Activated naive CD8-positive, alpha-beta T cell treated with anti-CD3 and anti-CD28 coated beads for 36 hours (primary cell): Measurements from ENCODE around the gene ZNF747. TPM values are rescaled to one million over a fixed set of nuclear protein-coding genes. Genes with fewer than 3 reads are reported as not detected.

Experiments used
- DNase-seq: peaks from one replicate; pipeline ENCODE4 v3.0.0; 2021
- H3K27ac Mint-ChIP-seq: one replicate; pipeline ENCODE4 v1.8.0; 2022; ENCODE audit warnings: mild to moderate bottlenecking, moderate library complexity, mixed read lengths
- H3K27me3 Mint-ChIP-seq: one replicate; pipeline ENCODE4 v1.8.0; 2022; ENCODE audit warnings: mild to moderate bottlenecking, mixed read lengths
- H3K36me3 Mint-ChIP-seq: one replicate; pipeline ENCODE4 v1.8.0; 2021; ENCODE audit warnings: mild to moderate bottlenecking, mixed read lengths
- H3K4me1 Mint-ChIP-seq: one replicate; pipeline ENCODE4 v1.8.0; 2021; ENCODE audit warnings: mixed read lengths
- H3K4me3 Mint-ChIP-seq: one replicate; pipeline ENCODE4 v1.8.0; 2022; ENCODE audit warnings: mild to moderate bottlenecking, moderate library complexity, mixed read lengths
- H3K9me3 Mint-ChIP-seq: one replicate; pipeline ENCODE4 v1.8.0; 2022; ENCODE audit warnings: mixed read lengths
- total RNA-seq, 2 experiments: library from RNA; stranded (reverse); gene quantifications; one replicate each; pipeline ENCODE4 v1.2.3, GENCODE V29; 2021

The ZNF747 gene
- total RNA-seq, 2 experiments from 2014 or later = 10.9 to 11.2 TPM

- no peak overlapping the region for H3K4me3 Mint-ChIP-seq
- H3K4me1 Mint-ChIP-seq = peaks cover 12% of the 10 kb centered on the region
- H3K27me3 Mint-ChIP-seq = no peaks in the 10 kb centered on the region
- peak overlapping the region; percentile 35 for H3K27ac Mint-ChIP-seq
- no peak for DNase-seq
- no peaks in the 10 kb centered on the region for H3K9me3 Mint-ChIP-seq
- peaks cover 40% of the 10 kb centered on the region for H3K36me3 Mint-ChIP-seq
These were observed 13.2 kb downstream of the ZNF747 start for GRCh38 chr16:30521476-30521872.

DNA sequence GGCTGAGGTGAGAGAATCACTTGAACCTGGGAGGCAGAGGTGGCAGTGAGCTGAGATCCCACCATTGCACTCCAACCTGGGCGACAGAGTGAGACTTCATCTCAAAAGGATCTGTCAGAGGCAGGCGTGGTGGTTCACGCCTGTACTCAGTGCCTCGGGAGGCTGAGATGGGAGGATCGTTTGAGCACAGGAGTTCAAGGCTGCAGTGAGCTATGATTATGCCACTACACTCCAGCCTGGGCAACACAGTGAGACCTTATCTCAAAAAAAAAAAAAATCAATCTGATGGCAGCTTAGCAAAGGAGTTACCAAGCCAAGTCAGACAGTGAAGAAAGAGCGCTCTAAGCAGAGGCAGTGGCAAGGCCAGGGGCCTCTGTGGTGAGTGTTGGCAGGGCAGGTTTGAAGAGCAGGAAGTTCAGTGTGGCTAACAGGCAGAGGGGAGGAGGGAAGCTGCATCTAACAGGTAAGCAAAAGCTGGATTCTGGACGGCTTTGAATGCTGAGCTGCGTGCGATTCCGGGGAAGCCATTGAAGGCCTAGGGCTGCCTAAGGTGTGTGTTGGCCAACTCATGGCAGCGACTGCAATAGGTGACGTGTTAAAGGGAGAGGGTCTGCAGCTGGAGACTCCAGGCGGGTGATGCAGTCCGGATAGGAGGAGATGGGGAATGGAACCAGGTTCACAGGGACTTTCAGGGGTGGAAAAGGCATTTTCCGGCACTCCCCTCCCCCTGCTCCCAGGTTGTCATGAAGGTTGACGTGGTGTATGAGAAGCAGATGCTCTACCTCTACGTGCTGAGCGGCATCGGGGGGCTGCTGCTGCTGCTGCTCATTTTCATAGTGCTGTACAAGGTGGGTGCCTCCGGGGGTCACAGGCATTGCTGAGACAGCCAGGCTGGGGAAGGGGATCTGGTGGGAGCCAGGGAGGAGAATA lies 15.3 kb downstream of the ZNF747 start:
- H3K4me1 Mint-ChIP-seq = peaks cover 9% of the 10 kb centered on the region
- H3K4me3 Mint-ChIP-seq = no peak overlapping the region
- no peaks in the 10 kb centered on the region for H3K9me3 Mint-ChIP-seq
- no peak for DNase-seq
- H3K36me3 Mint-ChIP-seq = peaks cover 54% of the 10 kb centered on the region
- H3K27ac Mint-ChIP-seq = peak overlapping the region; percentile 76
- no peaks in the 10 kb centered on the region for H3K27me3 Mint-ChIP-seq

GRCh38 chr16:30518552-30518951 lies 16.1 kb downstream of the ZNF747 start:
- no peak overlapping the region for H3K4me3 Mint-ChIP-seq
- DNase-seq = no peak
- peaks cover 11% of the 10 kb centered on the region for H3K4me1 Mint-ChIP-seq
- peaks cover 56% of the 10 kb centered on the region for H3K36me3 Mint-ChIP-seq
- H3K27ac Mint-ChIP-seq = peak overlapping the region; percentile 20
- H3K9me3 Mint-ChIP-seq = no peaks in the 10 kb centered on the region
- H3K27me3 Mint-ChIP-seq = no peaks in the 10 kb centered on the region

GRCh38 chr16:30515275-30515674 lies 19.4 kb downstream of the ZNF747 start:
- Mint-ChIP-seq H3K36me3 (peaks cover 70% of the 10 kb centered on the region), H3K27me3 (no peaks in the 10 kb centered on the region), H3K4me3 (no peak overlapping the region), H3K9me3 (no peaks in the 10 kb centered on the region), H3K4me1 (peaks cover 11% of the 10 kb centered on the region), H3K27ac (peak overlapping the region; percentile 38)
- no peak for DNase-seq

DNA sequence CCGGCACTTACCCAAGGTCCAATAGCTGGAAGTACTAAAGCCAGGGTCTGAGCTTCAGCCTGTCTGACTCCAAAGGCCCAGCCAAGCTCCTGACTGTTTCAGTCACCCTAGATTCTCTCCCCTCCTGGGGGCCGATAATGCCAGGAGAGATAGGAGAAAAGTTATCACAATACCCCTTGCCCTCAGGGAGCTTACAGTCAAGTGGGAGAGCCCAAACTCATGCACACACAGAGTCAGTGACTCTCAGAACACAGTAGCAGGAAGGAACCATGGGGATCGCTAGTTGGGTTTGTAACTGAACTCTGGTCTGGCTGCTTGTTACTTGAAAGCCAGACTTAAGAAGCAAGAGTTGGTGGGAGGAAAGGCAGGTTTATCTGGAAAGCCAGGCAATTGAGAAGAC lies 23.1 kb downstream of the ZNF747 start:
- no peak overlapping the region for H3K27ac Mint-ChIP-seq
- no peak for DNase-seq
- H3K9me3 Mint-ChIP-seq = no peaks in the 10 kb centered on the region
- no peaks in the 10 kb centered on the region for H3K27me3 Mint-ChIP-seq
- H3K36me3 Mint-ChIP-seq = peaks cover 52% of the 10 kb centered on the region
- peaks cover 2% of the 10 kb centered on the region for H3K4me1 Mint-ChIP-seq
- no peak overlapping the region for H3K4me3 Mint-ChIP-seq

DNA sequence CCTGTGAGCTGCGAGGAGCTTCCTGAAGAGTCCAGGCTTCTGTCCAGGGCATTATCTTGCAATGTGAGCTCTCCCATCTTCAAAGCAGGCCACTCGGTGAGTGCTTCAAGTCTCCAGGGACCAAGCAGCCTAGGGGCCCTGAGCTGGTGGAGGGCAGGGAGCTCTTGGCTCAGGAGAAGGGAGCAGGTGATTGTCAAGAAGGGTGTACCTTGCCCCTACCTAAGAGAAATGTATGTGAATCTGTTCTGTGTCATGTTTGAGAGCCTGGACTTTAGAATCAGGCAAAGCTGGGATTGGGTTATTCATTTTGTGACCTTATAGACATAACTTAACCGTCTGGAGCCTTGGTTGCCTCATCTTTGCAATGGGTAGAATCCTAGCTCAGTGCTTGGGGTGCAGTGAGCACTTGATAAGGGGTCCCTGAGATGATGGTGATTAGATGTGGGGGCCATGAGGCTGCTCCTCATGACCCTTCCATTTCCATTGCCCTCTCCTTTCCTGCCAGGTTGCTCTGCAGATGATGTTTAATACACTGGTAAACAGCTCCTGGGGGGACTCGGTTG lies 24.2 kb downstream of the ZNF747 start:
- Mint-ChIP-seq H3K4me3 (no peak overlapping the region), H3K27ac (peak overlapping the region; percentile 17), H3K9me3 (no peaks in the 10 kb centered on the region), H3K27me3 (no peaks in the 10 kb centered on the region), H3K36me3 (peaks cover 49% of the 10 kb centered on the region), H3K4me1 (peaks cover 2% of the 10 kb centered on the region)
- no peak for DNase-seq

DNA sequence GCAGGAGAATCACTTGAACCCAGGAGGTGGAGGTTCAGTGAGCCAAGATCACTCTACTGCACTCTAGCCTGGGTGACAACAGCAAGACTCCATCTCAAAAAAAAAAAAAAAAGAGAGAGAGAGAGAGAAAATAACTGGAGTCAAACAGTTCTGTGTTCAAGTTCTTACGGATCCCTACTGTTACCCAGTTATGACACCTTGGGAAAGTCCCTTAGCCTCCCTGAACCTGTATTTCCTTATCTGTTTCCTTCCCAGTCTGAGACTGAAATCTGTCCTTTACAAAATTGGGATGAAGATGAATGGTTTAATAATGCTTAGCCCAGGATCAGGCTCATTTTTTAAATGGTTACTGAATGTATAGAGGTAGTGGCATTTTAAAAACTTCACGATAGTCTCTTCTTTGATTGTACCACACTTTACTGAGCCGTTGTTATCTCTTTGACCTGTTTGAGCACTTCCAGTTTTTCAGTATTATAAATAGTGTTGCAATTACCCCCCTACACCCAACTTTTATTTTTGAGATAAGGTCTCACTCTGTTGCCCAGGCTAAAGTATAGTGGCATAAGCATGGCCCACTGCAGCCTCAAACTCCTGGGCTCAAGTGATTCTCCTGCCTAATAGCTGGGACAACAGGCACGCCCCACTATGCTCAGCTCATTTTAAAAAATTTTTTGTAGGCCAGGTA lies 25.4 kb downstream of the ZNF747 start:
- no peak for DNase-seq
- peaks cover 45% of the 10 kb centered on the region for H3K36me3 Mint-ChIP-seq
- H3K27ac Mint-ChIP-seq = peak overlapping the region; percentile 43
- no peaks in the 10 kb centered on the region for H3K27me3 Mint-ChIP-seq
- H3K4me3 Mint-ChIP-seq = no peak overlapping the region
- no peaks in the 10 kb centered on the region for H3K9me3 Mint-ChIP-seq
- H3K4me1 Mint-ChIP-seq = peaks cover 2% of the 10 kb centered on the region

- Mint-ChIP-seq H3K4me1 (peaks cover 3% of the 10 kb centered on the region), H3K36me3 (peaks cover 32% of the 10 kb centered on the region), H3K27ac (peak overlapping the region; percentile 69), H3K9me3 (no peaks in the 10 kb centered on the region), H3K27me3 (no peaks in the 10 kb centered on the region), H3K4me3 (no peak overlapping the region)
- DNase-seq = no peak
These were observed 31.0 kb downstream of the ZNF747 start for GRCh38 chr16:30503403-30504296.

GRCh38 chr16:30499284-30499683 lies 35.4 kb downstream of the ZNF747 start:
- Mint-ChIP-seq H3K9me3 (no peaks in the 10 kb centered on the region), H3K4me1 (peaks cover 5% of the 10 kb centered on the region), H3K36me3 (peaks cover 37% of the 10 kb centered on the region), H3K27ac (no peak overlapping the region), H3K27me3 (no peaks in the 10 kb centered on the region), H3K4me3 (no peak overlapping the region)
- DNase-seq = no peak

- no peak for DNase-seq
- peak overlapping the region; percentile 26 for H3K27ac Mint-ChIP-seq
- H3K27me3 Mint-ChIP-seq = no peaks in the 10 kb centered on the region
- no peak overlapping the region for H3K4me3 Mint-ChIP-seq
- H3K9me3 Mint-ChIP-seq = no peaks in the 10 kb centered on the region
- H3K4me1 Mint-ChIP-seq = peaks cover 24% of the 10 kb centered on the region
- H3K36me3 Mint-ChIP-seq = peaks cover 47% of the 10 kb centered on the region
These were observed 39.9 kb downstream of the ZNF747 start for GRCh38 chr16:30494709-30495108.

GRCh38 chr16:30493941-30494488 lies 40.6 kb downstream of the ZNF747 start:
- H3K9me3 Mint-ChIP-seq = no peaks in the 10 kb centered on the region
- H3K36me3 Mint-ChIP-seq = peaks cover 48% of the 10 kb centered on the region
- no peak overlapping the region for H3K4me3 Mint-ChIP-seq
- no peak for DNase-seq
- no peaks in the 10 kb centered on the region for H3K27me3 Mint-ChIP-seq
- H3K4me1 Mint-ChIP-seq = peaks cover 27% of the 10 kb centered on the region
- H3K27ac Mint-ChIP-seq = no peak overlapping the region

DNA sequence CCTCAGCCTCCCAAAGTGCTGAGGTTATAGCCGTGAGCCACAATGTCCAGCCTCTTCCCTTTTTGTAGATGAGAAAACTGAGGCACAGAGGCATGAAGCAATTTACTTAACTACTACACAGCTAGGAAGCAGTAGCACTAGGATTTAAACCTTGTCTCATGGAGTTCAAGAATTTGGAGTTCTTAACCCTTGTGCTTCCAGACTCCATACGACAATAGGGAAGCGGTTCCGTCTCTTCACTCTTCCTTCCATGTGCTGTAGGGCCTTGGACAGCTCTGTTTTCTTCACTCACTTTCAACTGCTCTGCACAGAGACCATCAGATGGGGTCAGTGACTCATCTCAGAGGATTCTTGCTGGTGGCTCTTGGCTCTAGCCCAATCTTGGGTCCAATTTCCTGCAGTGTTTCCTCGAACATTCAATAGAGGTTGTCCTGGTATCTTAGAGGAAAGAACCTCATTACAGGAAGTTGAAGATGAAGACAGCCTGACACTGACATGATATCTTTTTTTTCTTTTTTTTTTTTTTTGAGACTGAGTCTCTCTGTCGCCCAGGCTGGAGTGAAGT lies 42.8 kb downstream of the ZNF747 start:
- H3K36me3 Mint-ChIP-seq = peaks cover 54% of the 10 kb centered on the region
- no peak overlapping the region for H3K4me3 Mint-ChIP-seq
- H3K27me3 Mint-ChIP-seq = no peaks in the 10 kb centered on the region
- H3K4me1 Mint-ChIP-seq = peaks cover 33% of the 10 kb centered on the region
- peak; percentile 37 for DNase-seq
- no peaks in the 10 kb centered on the region for H3K9me3 Mint-ChIP-seq
- H3K27ac Mint-ChIP-seq = peak overlapping the region; percentile 75

DNA sequence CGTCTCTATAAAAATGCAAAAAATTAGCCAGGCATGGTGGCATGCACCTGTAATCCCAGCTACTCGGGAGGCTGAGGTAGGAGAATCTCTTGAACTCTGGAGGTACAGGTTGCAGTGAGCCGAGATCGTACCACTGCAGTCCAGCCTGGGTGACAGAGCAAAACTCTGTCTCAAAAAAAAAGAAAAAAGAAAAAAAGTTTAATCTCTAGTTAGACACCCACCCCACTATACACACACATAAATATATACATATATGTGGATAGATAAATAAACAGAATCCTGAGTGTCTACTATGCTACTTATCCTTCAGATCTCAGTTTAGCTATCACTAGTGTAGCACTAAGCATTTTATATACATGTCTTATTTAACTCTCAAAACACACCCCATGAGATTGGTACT lies 43.4 kb downstream of the ZNF747 start:
- peaks cover 56% of the 10 kb centered on the region for H3K36me3 Mint-ChIP-seq
- H3K4me3 Mint-ChIP-seq = no peak overlapping the region
- peak overlapping the region; percentile 75 for H3K27ac Mint-ChIP-seq
- DNase-seq = no peak
- H3K4me1 Mint-ChIP-seq = peaks cover 34% of the 10 kb centered on the region
- H3K27me3 Mint-ChIP-seq = no peaks in the 10 kb centered on the region
- H3K9me3 Mint-ChIP-seq = no peaks in the 10 kb centered on the region

DNA sequence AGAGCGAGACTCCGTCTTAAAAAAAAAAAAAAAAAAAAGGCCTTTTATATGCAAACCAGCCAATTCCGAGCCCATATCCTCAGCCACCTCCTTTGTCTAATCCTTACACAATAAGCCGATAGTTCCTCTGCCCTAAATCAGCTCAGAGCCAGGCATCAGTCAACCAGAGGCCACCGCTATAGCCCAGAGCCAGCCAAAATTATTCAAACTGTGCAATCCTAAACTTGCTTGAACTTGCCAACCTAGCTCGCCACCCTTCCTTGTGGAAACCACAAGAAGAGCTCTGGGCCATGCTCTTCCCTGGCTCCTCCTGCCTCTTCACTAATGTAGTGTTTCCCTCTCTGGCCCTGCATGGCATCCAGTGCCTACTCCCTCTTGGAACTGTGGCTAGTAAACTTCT lies 44.4 kb downstream of the ZNF747 start:
- H3K4me3 Mint-ChIP-seq = no peak overlapping the region
- peaks cover 38% of the 10 kb centered on the region for H3K4me1 Mint-ChIP-seq
- H3K27me3 Mint-ChIP-seq = no peaks in the 10 kb centered on the region
- DNase-seq = no peak
- H3K36me3 Mint-ChIP-seq = peaks cover 57% of the 10 kb centered on the region
- H3K27ac Mint-ChIP-seq = peak overlapping the region; percentile 75
- H3K9me3 Mint-ChIP-seq = no peaks in the 10 kb centered on the region
